GM21390 (cell line): ENCODE results near the gene ERMN.
"Not testable (repeated sequence)": the region's sequence is repeated elsewhere in the genome, so short reads cannot be mapped to it uniquely, and the experiment has no call there.

Experiments used
- ATAC-seq: cut with Tn5 transposase; IDR thresholded peaks from one replicate; pipeline ENCODE4 v1.9.1; 2021; ENCODE audit not compliant: unreplicated experiment

The ERMN gene

GRCh38 chr2:157325786-157326185, at the start of gene ERMN:
Gene ERMN, minus strand, starts transcription at chr2:157325824. Its CDS starts 182 bp downstream, at chr2:157325642.
- no peak for ATAC-seq

GRCh38 chr2:157375384-157375783, 49.8 kb upstream of the ERMN start:
- ATAC-seq: no peak

GRCh38 chr2:157368508-157368907, 42.9 kb upstream of the ERMN start:
- not testable (repeated sequence) for ATAC-seq

- ATAC-seq: no peak
These were observed 42.1 kb upstream of the ERMN start for GRCh38 chr2:157367704-157368103.

- peak; percentile 88 for ATAC-seq
These were observed 38.8 kb upstream of the ERMN start for GRCh38 chr2:157364257-157364974.

GRCh38 chr2:157363612-157364101, 38.0 kb upstream of the ERMN start:
- peak; percentile 53 for ATAC-seq

- ATAC-seq: no peak
These were observed 37.0 kb upstream of the ERMN start for GRCh38 chr2:157362627-157363026.

GRCh38 chr2:157361526-157361925, 35.9 kb upstream of the ERMN start:
- ATAC-seq: no peak

- ATAC-seq: no peak
These were observed 34.0 kb upstream of the ERMN start for GRCh38 chr2:157359628-157360027.

- no peak for ATAC-seq
These were observed 30.0 kb upstream of the ERMN start for GRCh38 chr2:157355618-157356017.

GRCh38 chr2:157349949-157350515, 24.4 kb upstream of the ERMN start:
- no peak for ATAC-seq

GRCh38 chr2:157348291-157348921, 22.8 kb upstream of the ERMN start:
- ATAC-seq: no peak

- no peak for ATAC-seq
These were observed 20.2 kb upstream of the ERMN start for GRCh38 chr2:157345647-157346389.

GRCh38 chr2:157341381-157341780, 15.8 kb upstream of the ERMN start:
- ATAC-seq: not testable (repeated sequence)

GRCh38 chr2:157339965-157340655, 14.5 kb upstream of the ERMN start:
- no peak for ATAC-seq

GRCh38 chr2:157337978-157338377, 12.4 kb upstream of the ERMN start:
- ATAC-seq: no peak

- peak; percentile 57 for ATAC-seq
These were observed 10.8 kb upstream of the ERMN start for GRCh38 chr2:157336137-157337010.

GRCh38 chr2:157334797-157335196, 9.2 kb upstream of the ERMN start:
- no peak for ATAC-seq

GRCh38 chr2:157334335-157334734, 8.7 kb upstream of the ERMN start:
- no peak for ATAC-seq
